PC-9 (cell line): ENCODE measurements around the gene FARS2. TPM values are rescaled to one million over a fixed set of nuclear protein-coding genes. Genes with fewer than 3 reads are reported as not detected.

ENCODE experiments used
- BruUV-seq: library from RNA; stranded (reverse); fragments of 400-500 nt; replicated peaks from 2 replicates; lab custom pipeline; 2021; lab: Mats Ljungman, UMichigan
- CTCF ChIA-PET: fragments of 300-600 bp; sonication (Branson Sonifier 250); formaldehyde crosslinking; loops from one replicate; lab custom pipeline; 2022; ENCODE audit warnings: antibody characterized with exemption; lab: Charles Lee
- POLR2A ChIA-PET: fragments of 300-600 bp; sonication (Branson Sonifier 250); formaldehyde crosslinking; loops from one replicate; lab custom pipeline; 2022; ENCODE audit warnings: antibody characterized with exemption; ENCODE audit not compliant: unreplicated experiment; lab: Charles Lee
- DNase-seq, 2 experiments: peaks; one replicate each; pipeline versions ENCODE4 v3.0.0 to v3.0.0-alpha.2; 2015 to 2022; ENCODE audit warnings: mixed read lengths in 1 of 2
- H2AFZ ChIP-seq: fragments of 200-600 bp; sonication (generic); 2 replicates; pipeline ENCODE4 v1.8.1; 2017; ENCODE audit warnings: antibody characterized with exemption
- H3F3A ChIP-seq: fragments of 200-600 bp; sonication (generic); 2 replicates; pipeline ENCODE4 v1.8.1; 2017; ENCODE audit warnings: antibody characterized with exemption, mild to moderate bottlenecking, low read depth; ENCODE audit not compliant: insufficient read depth
- H3K27ac ChIP-seq: fragments of 200-600 bp; sonication (generic); 2 replicates; pipeline ENCODE4 v1.6.1; 2016; ENCODE audit warnings: mixed run types
- H3K27me3 ChIP-seq: fragments of 200-600 bp; sonication (generic); 2 replicates; pipeline ENCODE4 v1.6.1; 2016; ENCODE audit warnings: low read depth, mixed run types; ENCODE audit not compliant: insufficient read depth
- H3K36me3 ChIP-seq: fragments of 200-600 bp; sonication (generic); 2 replicates; pipeline ENCODE4 v1.6.1; 2016; ENCODE audit warnings: low read depth, mixed run types
- H3K4me1 ChIP-seq: fragments of 200-600 bp; sonication (generic); replicated peaks from 2 replicates; pipeline ENCODE4 v1.6.1; 2016; ENCODE audit warnings: mixed run types; ENCODE audit not compliant: insufficient read depth
- H3K4me2 ChIP-seq: fragments of 200-600 bp; sonication (generic); 2 replicates; pipeline ENCODE4 v1.6.1; 2017; ENCODE audit warnings: mixed run types
- H3K4me3 ChIP-seq: fragments of 200-600 bp; sonication (generic); 2 replicates; pipeline ENCODE4 v1.6.1; 2016; ENCODE audit warnings: mixed run types
- H3K79me2 ChIP-seq: fragments of 200-600 bp; sonication (generic); 2 replicates; pipeline ENCODE4 v1.6.1; 2017; ENCODE audit warnings: low read depth, mixed run types
- H3K9me2 ChIP-seq: fragments of 200-600 bp; sonication (generic); 2 replicates; pipeline ENCODE4 v1.8.1; 2017; ENCODE audit warnings: mild to moderate bottlenecking; ENCODE audit not compliant: insufficient read depth
- H3K9me3 ChIP-seq: fragments of 200-600 bp; sonication (generic); 2 replicates; pipeline ENCODE4 v1.8.1; 2016; ENCODE audit warnings: low read depth; ENCODE audit not compliant: insufficient read depth
- H4K20me1 ChIP-seq: fragments of 200-600 bp; sonication (generic); 2 replicates; pipeline ENCODE4 v1.8.1; 2017; ENCODE audit not compliant: insufficient read depth
- EZH2 ChIP-seq: fragments of 200-600 bp; sonication (generic); IDR thresholded peaks from 2 replicates; pipeline ENCODE4 v1.8.0; 2017; ENCODE audit warnings: antibody characterized with exemption, low read depth
- intact Hi-C: fragments of 100-400 bp; cut with micrococcal nuclease; formaldehyde crosslinking; loops from one replicate; pipeline ENCODE4 v1.10.0; 2022; ENCODE audit not compliant: unreplicated experiment
- total RNA-seq: library from RNA; stranded (reverse); gene quantifications from 2 replicates; pipeline ENCODE4 v1.2.3, GENCODE V29; 2021
- TF ChIP-seq, protein P1 (sequence below): fragments of 200-600 bp; sonication (generic); conservative IDR thresholded peaks from 2 replicates; pipeline ENCODE4 v1.6.1; 2017; ENCODE audit warnings: mixed run types, antibody characterized with exemption, mild to moderate bottlenecking, moderate library complexity

Gene FARS2
- total RNA-seq, 1 experiment from 2014 or later, result 26.7 TPM

DNA sequence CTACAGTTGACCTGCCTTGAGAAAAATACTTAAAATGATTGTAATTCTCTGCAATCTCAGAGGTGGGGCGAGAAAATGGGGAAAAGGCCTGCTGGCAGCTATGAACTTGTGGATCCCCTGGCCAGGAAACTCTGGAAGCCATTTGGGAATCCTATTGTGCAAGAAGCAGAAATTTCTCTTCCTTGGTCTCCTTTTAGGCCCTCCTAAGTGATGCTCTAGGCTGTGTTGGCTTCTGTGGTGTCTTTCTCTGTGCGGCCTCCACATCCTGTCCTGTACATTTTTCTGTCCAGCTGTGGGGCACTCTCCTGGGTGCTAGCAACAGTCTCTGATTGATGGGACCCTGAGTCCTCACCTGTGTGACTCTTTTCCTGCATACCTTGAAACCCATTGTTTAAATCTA, 290.9 kb downstream of the FARS2 start:
- intact Hi-C loops, result no loop called here
- Histone ChIP-seq H3K9me2 (no peaks in the 10 kb centered on the region), H3K4me2 (no peak overlapping the region), H3K79me2 (no peaks in the 10 kb centered on the region), H3K27me3 (no peaks in the 10 kb centered on the region), H2AFZ (no peak overlapping the region), H3K27ac (no peak overlapping the region), H3K36me3 (no peaks in the 10 kb centered on the region), H3K4me3 (no peak overlapping the region), H4K20me1 (no peaks in the 10 kb centered on the region), H3K9me3 (no peaks in the 10 kb centered on the region), H3F3A (no peaks in the 10 kb centered on the region), H3K4me1 (no peaks in the 10 kb centered on the region)
- ChIA-PET CTCF (no interaction called here), POLR2A (no interaction called here)
- TF ChIP-seq, protein P1, sequence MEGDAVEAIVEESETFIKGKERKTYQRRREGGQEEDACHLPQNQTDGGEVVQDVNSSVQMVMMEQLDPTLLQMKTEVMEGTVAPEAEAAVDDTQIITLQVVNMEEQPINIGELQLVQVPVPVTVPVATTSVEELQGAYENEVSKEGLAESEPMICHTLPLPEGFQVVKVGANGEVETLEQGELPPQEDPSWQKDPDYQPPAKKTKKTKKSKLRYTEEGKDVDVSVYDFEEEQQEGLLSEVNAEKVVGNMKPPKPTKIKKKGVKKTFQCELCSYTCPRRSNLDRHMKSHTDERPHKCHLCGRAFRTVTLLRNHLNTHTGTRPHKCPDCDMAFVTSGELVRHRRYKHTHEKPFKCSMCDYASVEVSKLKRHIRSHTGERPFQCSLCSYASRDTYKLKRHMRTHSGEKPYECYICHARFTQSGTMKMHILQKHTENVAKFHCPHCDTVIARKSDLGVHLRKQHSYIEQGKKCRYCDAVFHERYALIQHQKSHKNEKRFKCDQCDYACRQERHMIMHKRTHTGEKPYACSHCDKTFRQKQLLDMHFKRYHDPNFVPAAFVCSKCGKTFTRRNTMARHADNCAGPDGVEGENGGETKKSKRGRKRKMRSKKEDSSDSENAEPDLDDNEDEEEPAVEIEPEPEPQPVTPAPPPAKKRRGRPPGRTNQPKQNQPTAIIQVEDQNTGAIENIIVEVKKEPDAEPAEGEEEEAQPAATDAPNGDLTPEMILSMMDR, result no peak
- no peak for TF ChIP-seq EZH2
- DNase-seq, result no peak
- no TSS peak for BruUV-seq

DNA sequence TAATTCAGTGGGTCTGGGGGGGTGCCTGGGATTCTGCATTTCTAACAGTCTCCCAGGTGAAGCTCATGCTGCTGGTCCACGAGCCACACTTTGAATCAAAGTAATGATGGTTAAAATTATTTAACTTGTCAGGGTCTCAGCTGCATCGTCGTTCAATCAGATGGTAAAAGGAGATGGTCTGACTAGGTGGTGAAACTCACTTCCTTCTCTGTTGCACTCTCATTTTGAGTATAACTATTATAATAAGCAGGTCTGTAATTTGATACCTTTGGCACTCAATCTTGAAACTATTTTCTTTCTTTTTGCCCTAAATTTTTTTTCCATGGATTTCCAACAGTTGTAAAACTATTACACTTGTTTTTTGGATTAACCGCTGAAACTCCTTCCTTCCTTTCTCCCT, 292.5 kb downstream of the FARS2 start:
- Histone ChIP-seq H3K79me2 (no peaks in the 10 kb centered on the region), H3K4me1 (no peaks in the 10 kb centered on the region), H3K4me3 (no peak overlapping the region), H2AFZ (no peak overlapping the region), H3K9me3 (no peaks in the 10 kb centered on the region), H3K27ac (no peak overlapping the region), H3F3A (no peaks in the 10 kb centered on the region), H3K4me2 (no peak overlapping the region), H3K9me2 (no peaks in the 10 kb centered on the region), H3K27me3 (no peaks in the 10 kb centered on the region), H3K36me3 (no peaks in the 10 kb centered on the region), H4K20me1 (no peaks in the 10 kb centered on the region)
- POLR2A ChIA-PET, result interaction anchor here (0.6 kb wide), 1 partner anchor 1228 kb away, joined by 4 read pairs; no protein-coding TSS in a partner anchor
- CTCF ChIA-PET, result no interaction called here
- intact Hi-C loops, result no loop called here
- DNase-seq, result no peak
- no peak for TF ChIP-seq EZH2
- TF ChIP-seq, protein P1, result no peak
- no TSS peak for BruUV-seq

DNA sequence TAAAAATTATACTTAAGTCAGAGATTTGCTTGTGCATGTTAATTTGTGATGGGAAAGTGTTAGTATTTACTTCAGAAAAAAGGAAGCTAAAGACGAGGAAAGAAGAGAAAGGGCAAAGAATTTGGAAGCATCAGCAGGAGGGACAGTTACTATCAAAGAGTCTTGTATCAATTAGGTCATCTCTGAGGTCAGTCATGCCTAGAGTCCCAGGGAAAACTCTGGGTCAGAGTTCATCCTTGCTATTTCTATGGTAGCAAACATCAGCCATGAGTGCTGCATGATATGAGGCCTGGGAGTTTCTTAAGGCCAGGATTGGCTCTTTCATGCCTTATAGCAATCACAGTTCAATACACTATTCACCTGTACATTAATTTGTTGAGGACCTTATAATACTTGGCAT, 292.9 kb downstream of the FARS2 start:
- Histone ChIP-seq H3K9me3 (no peaks in the 10 kb centered on the region), H3K4me1 (no peaks in the 10 kb centered on the region), H3K36me3 (no peaks in the 10 kb centered on the region), H3K4me3 (no peak overlapping the region), H3K9me2 (no peaks in the 10 kb centered on the region), H3K79me2 (no peaks in the 10 kb centered on the region), H3K4me2 (no peak overlapping the region), H3K27ac (no peak overlapping the region), H3K27me3 (no peaks in the 10 kb centered on the region), H2AFZ (no peak overlapping the region), H4K20me1 (no peaks in the 10 kb centered on the region), H3F3A (no peaks in the 10 kb centered on the region)
- CTCF ChIA-PET, result no interaction called here
- BruUV-seq, result no TSS peak
- DNase-seq, result no peak
- POLR2A ChIA-PET, result no interaction called here
- TF ChIP-seq EZH2, result no peak
- TF ChIP-seq, protein P1, result no peak
- intact Hi-C loops, result no loop called here
